Left kidney (tissue), 2 donors: ENCODE data around the gene TPT1. TPM values are rescaled to one million over a fixed set of nuclear protein-coding genes. Genes with fewer than 3 reads are reported as not detected.
"Not testable (repeated sequence)": the region's sequence is repeated elsewhere in the genome, so short reads cannot be mapped to it uniquely, and the experiment has no call there.

Source experiments
- DNase-seq: peaks from one replicate; pipeline ENCODE4 v3.0.0-alpha.2; 2013
- polyA plus RNA-seq: library from polyadenylated mRNA; unstranded; fragments of 120-200 nt; gene quantifications from one replicate; pipeline ENCODE4 v1.2.1, GENCODE V29; 2013; ENCODE audit not compliant: insufficient read length

TPT1 gene
- polyA plus RNA-seq, 1 donor = 5,991 TPM

DNA sequence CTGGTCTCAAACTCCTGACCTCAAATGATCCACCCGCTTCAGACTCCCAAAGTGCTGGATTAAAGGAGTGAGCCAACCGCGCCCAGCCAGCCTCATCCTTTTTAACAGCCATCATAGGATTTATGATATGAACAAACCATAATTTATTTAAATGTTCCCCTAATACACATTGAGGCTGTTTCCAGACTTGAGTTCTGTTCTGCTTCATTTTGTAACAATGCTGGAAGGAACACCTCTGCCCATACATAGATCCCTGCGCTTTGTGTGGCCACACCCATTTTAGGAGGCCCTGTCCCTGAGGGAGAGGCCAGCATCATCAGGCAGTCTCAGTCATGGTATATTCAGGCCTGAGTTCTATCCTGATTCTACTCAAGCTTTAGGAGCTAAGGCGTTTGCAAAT, 35.9 kb downstream of the TPT1 start:
- no peak for DNase-seq

DNA sequence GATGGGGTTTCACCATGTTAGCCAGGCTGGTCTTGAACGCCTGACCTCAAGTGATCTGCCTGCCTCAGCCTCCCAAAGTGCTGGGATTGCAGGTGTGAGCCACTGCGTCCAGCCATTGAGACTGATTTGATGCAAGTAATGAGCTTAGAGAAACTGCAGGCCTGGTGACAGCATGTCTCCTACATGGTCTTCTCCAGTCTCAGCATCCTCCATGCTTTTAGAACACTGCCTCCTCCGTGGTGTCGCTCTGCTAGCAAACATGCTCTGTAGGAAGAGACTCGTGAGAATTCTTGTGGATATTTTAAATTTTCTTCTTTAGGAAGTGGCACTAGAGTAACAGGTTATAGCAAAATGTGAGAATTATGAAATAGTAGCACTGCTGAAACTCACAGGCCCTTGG, 37.1 kb downstream of the TPT1 start:
- DNase-seq = no peak

DNA sequence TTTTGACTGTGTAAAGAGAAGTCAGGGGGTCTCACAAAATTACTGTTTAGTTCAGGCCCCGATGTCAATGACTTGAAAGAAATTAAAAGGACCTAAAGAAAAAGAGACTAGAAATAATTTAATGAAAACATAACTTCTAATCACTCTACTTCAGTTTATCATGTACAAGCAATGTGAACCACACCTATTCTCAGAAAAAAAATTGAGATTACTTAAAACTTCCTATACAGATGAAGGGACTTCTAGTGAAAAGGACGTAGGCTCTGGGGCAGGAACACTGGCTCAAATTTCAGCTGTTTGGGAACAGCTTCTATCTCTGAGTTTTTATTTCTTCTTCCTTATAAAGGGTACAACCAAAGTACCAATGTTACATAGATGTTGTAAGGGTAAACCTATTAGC, 38.0 kb downstream of the TPT1 start:
- no peak for DNase-seq

DNA sequence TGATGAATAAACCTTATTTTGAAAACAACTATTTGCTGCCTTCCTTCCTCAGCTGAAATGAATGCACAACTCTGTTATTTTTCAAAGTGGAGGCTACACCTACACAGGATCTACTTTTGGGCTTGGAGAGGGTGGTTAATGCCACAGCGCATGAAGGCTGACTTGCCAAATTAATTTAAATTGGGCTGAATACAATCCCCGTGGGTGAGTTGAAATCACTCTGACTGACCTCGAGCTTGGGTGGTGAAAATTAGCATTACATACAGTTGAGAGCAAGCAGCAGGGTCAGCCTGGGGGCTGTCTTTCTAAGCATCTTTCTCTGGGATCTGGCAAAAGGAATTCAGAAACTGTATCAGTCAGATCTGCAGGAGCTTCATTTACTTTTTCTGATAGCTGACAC, 38.5 kb downstream of the TPT1 start:
- DNase-seq = no peak

DNA sequence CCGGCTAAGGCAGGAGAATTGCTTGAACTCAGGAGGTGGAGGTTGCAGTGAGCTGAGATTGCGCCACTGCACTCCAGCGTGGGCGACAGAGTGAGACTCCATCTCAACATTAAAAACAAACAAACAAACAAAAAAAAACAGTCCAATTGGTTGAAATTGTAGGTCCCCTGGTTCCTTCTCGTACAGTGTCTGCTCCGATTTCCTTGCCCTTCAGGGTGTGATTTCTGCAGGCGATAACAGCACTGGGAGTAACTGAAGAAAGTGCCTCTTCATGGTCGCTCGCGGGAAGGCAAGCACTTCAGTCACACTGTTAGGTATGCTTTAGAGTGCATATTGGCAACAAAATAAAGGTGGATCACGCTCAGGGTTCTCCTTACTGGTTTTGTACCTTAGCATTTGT, 39.7 kb downstream of the TPT1 start:
- DNase-seq = no peak

DNA sequence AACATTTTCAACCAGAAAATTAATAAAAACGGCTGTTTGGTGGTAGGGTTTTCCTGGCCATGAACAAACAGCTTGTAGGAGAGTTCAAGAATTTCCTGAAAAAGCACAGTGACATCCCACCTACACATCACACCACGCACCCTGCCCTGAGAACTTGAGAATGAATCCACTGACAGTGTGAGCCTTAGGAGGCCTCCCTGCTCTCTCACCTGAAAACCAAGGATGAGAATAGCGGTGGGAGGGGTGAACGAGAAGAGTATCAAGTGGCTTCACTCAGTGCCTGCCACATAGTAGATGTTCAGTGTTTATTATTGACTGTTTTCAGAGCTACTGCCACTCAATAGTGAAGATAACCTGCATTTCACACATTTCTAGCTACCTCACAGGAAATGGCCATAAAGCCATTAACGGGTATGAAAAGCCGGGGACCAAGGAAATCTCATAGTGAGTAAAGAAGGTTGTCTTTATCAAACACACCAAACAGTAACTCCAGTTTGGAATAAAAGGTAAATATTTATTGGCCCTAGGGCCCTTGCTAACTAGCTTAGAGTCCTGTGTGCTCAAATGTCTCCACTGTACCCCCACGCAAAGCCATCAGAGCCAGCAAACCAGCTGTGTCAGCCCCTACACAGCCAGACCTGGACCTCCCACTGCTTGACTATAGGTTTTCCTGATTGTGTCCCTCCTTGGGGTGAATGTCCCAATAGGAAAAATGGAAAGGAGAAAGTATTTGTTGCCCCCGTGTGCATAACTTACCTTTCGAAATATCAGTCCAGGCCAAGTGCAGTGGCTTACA, 40.6 kb downstream of the TPT1 start:
- DNase-seq = no peak

DNA sequence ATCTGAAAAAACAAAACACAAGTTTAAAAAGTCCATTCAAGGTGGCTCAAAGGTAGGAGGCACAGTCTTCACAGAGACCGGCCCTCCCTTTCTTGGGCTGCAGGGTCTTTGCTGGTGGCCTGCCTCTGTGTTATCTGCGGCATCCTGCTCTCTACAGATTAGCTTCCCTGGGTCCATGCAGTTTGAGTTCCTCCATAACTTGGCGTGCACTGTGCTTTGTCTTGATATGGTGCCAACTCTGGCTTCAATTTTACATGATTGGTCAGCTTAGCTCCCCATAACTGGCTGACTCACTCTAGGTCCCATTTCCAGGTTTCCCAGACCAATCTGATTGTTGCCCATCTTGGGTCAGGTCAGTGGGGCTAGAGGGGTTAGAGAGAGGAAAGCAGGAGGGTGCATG, 41.8 kb downstream of the TPT1 start:
- no peak for DNase-seq

DNA sequence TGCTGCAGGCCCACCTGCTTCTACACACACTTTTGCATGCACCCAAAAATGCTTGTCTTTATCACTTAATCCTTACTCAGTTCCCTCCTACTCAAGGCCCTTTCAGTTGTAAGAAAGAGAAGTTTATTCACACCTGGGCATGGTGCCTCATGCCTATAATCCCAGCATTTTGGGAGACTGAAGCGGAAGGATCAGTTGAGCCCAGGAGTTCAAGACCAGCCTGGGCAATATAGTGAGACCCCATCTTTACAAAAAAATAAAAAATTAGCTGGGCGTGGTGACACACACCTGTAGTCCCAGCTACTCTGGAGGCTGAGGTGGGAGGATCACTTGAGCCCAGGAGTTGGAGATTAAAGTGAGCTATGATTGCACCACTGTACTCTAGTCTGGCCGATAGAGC, 42.4 kb downstream of the TPT1 start:
- DNase-seq = not testable (repeated sequence)

DNA sequence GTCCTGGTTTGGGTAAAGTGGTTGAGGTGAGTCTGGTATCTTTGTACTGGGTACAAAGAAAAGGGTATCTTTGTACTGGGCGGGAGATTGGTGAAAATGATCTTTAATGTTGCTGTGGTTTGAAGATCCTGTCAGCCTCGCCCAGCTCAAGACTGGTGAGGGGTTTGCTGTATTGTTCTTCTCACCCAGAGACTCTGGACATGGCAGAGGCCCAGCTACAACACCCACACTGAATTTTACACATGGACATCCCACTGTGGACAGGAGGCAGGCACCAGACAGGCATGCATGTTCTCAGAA, 42.8 kb downstream of the TPT1 start:
- DNase-seq = no peak

DNA sequence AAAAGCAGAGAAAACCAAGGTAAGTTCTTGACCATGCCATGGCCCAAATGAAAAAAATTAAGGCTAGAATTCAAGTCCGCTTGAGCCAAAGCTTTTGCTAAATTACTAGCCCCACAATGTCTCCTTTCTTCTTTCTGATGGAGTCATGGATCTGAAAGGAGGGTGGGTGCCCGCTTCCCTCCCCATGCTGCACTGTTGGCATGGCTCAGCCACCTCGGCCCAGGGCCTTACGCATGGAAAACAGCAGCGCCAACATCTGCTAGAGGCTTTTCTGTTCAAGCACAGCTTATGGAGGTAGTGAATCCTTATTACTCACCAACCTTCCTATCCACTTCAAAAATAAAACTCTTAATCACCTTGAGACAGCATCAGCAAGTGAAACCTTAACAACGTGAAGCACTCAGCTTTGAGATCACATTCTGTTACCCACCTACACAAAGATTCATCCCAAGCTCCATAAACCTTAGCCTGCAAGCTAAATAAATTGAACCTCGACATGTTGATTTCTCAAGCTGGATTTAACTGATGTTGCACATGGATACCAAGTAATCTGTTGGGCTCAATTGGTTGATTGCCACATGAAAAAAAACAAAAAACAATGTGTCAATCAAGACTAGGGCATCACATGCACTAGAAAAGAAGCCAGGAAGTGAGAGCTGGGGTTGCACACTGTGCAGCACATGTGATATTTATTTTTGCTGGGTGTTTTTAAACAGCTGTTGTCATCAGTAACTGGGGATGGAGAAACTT, 43.4 kb downstream of the TPT1 start:
- no peak for DNase-seq

DNA sequence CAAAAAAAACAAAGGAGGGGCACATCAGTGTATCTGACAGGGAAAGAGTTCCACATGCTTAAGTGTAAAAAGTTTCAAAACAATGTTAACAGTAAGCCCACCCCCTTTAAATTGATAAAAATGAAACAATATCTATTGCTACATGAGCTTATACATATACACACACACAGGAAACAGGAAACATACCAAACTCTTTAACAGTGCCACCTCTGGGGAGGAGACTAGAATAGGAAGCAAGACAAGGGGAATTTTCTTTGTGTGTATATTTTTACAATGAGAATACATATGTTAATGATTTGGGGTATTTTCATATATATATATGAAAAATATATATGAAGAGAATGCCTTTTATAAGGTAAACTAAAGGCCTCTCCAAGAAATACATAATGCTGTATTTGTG, 44.7 kb downstream of the TPT1 start:
- no peak for DNase-seq

DNA sequence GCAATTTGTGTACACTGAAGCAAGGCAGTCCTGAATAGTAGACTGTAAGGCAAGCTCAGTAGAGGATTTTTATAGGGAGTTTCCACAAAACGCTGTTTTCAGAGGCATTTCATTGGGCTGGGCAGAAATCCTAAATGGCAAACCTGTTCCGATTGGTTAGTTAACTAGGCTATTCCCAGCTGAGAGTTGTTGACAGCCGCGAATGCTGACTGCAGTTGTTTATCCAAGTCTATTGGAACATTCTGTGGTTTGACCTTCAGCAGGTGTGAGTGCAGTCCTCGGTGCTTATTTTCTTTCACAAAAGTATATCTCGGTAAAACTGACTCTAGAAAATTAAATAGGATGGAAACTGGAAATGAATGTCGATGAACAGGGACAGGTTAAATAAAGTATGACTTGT, 45.4 kb downstream of the TPT1 start:
- no peak for DNase-seq

DNA sequence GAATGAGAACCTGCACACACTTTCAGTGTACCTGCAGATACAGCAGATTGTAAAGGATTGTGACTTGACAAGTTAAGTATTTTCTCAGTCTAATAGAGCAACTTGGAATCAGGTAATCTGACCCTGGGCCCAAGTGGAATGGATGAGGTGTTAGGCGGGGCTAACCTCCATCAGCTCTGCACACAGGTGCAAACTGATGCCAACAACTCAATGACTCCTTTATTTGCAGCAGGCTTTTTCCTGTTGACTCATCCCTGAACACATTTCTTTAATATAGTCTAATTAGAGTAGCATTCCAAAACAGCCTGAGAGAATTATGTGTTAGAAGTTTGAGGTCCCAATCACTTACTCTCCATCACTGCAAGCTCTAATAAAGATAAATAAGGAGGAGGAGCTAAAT, 48.8 kb downstream of the TPT1 start:
- no peak for DNase-seq

DNA sequence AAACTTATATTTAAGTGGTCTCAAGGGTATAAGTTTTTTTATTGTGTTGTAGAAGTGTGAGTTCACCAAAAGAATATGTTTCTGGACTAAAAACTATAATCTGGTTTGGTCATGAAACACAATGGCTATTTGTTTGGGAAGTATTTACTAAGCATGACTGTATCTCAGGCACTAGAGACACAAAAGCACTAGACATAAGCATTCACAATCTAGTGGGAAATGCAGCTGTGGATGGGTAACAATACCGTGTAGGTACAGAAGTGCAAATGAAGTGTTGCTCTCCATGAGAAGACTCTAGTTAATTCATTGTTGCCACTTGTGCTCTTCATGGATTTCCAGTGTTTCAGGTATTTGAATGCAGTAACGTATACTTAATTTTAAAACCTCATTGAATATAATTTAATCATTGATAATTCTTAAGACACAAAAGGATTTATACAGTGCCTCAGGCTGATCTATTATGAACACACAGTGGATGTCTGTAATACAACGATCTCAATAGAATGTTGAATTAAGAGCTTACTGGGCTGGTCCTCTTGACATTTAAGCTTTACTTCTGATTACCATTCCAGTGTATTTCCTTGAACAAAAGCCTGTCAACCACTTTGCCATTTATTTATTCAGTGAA, 50.9 kb downstream of the TPT1 start:
- DNase-seq = no peak

Other genes starting within 250 kb of the TPT1 start
- gene GTF2F2, start 220.7 kb downstream of the TPT1 start, polyA plus RNA-seq = 27.9 TPM
- gene KCTD4, start 140.1 kb downstream of the TPT1 start, polyA plus RNA-seq = 0.63 TPM
- gene SLC25A30, start 77.2 kb upstream of the TPT1 start, polyA plus RNA-seq = 33.9 TPM
- gene COG3, start 123.8 kb upstream of the TPT1 start, polyA plus RNA-seq = 39.5 TPM